ENCODE measurements around the gene SRR.

The SRR gene

DNA sequence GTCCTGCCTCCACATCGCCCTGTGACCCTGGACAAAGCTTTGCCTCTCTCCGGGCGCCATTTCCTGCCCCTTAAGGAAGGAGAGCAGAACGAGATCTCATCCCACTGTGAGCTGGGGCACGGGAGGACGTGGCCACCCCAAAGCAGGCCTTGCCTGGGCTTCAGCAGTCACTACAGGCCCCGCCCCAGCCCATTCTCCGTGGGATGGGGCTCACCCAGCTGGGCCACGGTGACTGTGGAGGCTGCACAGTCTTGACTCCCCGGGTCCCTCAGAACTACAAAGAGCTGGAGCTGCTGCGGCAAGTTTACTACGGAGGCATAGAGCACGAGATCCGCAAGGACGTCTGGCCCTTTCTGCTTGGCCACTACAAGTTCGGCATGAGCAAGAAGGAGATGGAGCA lies 68.9 kb downstream of the SRR start:
- no peak for DNase-seq

DNA sequence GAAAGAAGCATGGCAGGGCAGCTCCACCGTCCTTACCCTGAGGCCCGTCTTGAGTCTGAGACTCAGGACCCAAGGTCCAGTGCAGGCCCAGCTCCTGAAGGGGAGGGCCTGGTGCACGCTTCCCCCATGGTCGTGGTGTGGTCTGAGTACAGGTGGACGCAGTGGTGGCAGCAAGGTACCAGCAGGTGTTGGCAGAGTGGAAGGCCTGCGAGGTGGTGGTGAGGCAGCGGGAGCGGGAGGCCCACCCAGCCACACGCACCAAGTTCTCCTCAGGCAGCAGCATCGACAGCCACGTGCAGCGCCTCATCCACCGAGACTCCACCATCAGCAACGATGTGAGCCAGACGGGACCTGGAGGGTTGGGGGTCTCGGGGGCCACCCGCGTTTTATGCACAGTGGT lies 69.4 kb downstream of the SRR start:
- no peak for DNase-seq

All from DMS79 treated with DMSO at 0.1 percent for 48 hours (cell line).